HG03565 (cell line): Measurements from ENCODE around the gene IFT52.
"Not testable (repeated sequence)": the region's sequence is repeated elsewhere in the genome, so short reads cannot be mapped to it uniquely, and the experiment has no call there.

Experiments used
- ATAC-seq: cut with Tn5 transposase; IDR thresholded peaks from one replicate; pipeline ENCODE4 v1.9.1; 2021; ENCODE audit warnings: mild to moderate bottlenecking, moderate library complexity; ENCODE audit not compliant: unreplicated experiment

The IFT52 gene

DNA sequence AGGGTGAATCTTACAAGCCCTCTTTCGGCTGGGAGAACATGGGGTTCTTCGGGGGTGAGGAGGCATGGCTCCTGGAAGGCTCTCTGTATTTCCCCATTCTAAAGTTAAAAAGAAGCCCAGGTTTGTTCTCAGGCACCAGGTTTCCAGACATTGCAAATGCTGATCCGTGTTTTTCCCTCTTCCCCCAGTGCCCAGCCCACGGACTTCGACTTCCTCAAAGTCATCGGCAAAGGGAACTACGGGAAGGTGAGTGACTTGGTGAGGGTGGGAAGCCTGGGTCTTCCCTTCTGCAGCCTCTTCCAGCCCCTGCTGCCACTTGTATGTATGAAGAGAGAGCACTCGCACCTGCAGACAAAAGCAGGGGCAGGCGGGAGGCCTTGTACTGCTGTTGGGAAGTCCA is 23.3 kb upstream of the IFT52 start:
- ATAC-seq = no peak

DNA sequence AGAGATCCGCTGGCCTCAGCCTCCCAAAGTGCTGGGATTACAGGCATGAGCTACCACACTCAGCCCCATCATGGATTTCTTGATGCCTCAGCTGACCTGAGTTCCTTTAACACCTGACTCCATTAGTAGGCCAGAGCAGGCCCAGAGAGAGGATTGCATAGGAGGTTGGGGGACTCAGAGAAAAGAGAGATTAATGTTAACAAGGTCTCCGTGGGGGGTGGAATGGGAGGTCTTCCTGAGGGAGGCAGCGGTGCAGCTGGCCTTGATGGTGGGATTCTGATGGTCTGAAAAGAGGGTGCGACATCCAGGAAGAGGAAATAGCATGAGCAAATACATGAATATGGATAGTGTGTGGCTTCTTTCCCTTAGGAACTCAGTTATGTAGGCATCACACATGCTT is 22.0 kb upstream of the IFT52 start:
- ATAC-seq = no peak

DNA sequence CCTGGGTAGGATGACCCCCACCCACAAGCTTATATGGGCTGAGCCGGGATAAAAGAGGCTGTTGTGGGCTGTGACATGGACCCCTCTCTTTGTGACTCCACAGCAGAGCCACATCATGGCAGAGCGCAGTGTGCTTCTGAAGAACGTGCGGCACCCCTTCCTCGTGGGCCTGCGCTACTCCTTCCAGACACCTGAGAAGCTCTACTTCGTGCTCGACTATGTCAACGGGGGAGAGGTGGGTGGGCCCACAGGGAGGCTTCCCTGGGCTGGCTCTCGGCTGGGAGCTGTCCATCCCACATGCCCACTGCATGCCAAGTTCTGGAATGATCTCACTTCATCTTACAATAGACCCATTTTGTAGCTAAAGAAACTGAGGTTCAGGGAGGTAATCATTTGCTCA is 21.5 kb upstream of the IFT52 start:
- ATAC-seq = no peak

DNA sequence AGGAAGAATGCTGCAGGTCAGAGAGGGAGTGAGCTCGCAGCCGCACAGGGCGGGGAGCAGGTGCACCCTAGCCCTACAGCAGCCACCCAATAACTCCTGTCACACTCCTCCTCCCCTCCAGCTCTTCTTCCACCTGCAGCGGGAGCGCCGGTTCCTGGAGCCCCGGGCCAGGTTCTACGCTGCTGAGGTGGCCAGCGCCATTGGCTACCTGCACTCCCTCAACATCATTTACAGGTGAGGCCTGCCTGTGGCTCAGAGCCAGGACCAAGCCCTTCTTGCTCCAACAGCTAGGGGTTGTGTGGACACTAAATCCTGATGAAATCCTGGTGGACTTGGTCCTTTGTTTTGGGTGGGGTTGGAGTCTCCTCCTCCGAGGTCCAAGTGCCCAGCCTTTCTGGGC is 20.2 kb upstream of the IFT52 start:
- ATAC-seq = no peak

DNA sequence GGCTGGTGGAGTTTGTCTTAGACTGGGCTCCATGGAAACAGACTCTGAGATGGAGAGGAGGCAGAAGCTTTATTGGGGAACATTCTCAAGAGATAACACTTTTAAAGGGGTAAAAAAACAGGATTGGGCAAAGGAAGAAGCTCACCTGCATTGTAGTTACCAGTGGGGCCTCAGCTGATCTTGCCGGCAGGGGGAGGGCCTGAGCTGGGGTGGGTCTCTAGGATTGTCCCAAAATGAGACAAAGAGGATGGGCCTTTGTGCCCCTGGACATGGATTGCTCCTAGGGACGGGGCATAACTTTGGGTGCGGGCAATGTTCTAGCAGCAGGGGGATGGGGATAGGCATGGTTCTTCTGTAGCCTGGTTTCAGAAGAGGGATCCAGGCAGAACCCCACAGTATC is 19.4 kb upstream of the IFT52 start:
- ATAC-seq = no peak

DNA sequence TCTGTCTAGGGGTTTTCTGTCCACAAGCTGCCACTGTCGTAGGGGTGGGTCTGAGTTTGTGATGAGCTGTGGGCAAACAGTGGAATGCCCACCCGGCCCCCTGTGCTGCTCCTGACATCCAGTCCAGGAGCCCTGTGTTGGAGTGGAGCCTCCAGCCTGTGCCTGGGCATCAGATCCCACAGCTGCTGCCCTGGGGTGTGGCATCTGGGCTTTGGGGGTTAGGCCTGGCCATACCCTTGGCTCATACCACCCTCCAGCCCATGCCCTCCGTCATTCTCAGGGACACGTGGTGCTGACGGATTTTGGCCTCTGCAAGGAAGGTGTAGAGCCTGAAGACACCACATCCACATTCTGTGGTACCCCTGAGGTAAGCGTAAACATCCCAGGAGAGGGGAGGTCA is 19.0 kb upstream of the IFT52 start:
- ATAC-seq = no peak

DNA sequence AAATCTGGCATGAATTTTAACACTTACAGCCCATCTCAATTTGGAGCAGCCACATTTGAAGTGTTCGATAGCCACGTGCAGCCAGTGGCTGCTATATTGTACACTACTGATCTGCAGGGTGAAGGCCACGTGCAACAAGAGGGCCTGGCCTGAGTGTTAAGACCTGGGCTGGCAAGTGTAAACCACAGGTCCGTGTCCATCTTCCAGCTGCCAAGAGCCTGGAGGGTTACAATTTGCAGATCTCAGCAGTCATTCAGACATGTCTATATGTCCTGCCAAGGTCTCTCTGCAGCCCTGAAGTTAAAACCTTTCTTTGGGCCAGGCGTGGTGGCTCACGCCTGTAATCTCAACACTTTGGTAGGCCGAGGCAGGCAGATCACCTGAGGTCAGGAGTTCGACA is 17.8 kb upstream of the IFT52 start:
- no peak for ATAC-seq

DNA sequence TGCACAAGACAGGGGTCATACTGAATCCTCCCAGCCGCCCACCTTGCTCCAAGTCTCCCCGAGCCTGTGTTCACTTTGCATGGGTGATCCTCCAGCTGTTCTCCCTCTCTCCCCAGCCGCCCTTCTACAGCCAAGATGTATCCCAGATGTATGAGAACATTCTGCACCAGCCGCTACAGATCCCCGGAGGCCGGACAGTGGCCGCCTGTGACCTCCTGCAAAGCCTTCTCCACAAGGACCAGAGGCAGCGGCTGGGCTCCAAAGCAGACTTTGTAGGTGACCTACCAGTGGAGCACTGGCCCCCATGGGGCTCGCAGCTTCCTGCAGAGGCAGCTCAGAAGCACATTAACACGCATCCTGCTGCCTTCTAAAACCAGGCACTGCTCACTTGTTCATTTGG is 14.6 kb upstream of the IFT52 start:
- ATAC-seq = no peak

DNA sequence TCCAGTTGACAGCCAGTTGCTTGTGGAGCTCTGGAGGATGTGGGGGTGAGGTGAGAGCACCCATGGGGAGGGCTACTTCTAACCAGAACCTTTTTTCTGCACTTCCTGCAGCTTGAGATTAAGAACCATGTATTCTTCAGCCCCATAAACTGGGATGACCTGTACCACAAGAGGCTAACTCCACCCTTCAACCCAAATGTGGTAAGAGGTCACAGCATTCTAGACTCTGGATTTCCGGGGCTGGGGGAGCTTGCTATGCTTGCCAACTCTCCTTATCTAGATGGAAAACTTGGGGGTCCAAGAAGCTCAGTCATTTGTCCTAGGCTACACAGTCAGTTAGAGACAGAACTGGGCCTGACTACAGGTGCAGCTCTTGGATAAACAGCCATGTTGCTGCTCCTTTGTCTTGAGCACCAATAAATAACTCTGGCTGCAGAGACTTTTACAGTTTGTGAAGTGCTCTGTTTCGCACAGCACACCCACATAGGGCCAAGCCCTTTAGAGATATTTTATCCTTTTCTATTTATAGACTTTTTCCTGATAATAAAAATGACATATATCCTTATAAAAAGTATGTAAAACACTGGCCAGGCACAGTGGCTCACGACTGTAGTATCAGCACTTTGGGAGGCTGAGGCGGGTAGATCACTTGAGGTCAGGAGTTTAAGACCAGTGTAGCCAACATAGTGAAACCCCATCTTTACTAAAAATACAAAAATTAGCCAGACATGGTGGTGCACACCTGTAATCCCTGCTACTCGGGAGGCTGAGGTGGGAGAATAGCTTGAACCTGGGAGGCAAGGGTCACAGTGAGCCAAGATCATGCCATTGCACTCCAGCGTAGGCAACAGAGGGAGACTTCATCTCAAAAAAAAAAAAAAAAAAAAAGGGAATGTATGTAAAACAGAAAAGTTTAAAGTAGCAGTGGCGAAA is 10.6 kb upstream of the IFT52 start:
- no peak for ATAC-seq

DNA sequence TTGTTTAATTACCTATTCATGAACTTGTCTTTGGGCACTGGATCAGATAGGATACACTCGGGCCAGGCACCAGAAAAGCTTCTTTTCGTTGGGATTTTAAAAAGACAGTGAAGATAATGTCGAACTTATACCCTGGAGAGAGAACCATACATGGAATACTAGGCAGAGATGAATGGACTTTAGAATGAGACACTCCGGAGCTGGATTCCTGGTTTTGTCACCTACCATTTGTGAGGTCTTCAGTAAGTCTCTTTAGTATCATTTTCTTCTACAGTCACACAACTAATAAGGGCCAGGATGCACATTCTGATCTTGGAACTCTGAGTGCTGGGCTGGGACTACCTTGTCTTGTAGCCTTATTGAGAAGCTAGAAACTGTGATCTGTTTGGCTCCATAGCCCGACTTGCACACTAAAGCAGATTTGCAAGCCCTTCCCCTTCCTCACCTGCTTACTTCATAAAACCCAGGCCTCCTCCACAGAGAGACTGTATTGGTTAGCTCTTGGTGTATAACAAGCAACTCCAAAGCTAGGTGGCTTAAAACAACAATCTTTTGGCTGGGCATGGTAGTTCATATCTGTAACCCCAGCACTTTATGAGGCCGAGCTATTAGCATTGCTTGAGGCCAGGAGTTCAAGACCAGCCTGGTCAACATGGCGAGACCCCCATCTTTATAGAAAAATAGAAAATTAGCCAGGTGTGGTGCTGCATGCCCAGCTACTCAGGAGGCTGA is 7.4 kb upstream of the IFT52 start:
- no peak for ATAC-seq

DNA sequence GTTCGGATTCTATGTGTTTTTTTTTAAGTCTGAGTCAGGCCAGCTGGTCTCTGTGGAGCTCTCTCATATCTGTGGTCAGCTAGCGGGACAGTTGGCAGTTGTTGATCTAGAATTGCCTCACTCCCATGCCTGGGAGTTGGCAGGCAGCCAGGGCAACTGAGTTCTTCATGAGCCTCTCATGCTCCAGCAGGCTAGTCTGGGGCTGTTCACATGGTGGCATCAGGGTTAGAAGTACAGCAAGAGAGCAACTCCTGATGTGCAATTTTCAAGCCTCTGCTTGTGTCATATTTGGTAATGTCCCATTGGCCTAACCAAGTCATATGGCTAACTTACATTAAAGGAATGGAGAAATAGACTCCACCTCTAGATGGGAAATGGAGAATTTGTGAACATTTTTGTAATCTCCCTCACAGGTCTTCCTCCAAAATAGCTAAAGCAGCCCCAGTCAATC is 6.7 kb upstream of the IFT52 start:
- ATAC-seq = no peak

DNA sequence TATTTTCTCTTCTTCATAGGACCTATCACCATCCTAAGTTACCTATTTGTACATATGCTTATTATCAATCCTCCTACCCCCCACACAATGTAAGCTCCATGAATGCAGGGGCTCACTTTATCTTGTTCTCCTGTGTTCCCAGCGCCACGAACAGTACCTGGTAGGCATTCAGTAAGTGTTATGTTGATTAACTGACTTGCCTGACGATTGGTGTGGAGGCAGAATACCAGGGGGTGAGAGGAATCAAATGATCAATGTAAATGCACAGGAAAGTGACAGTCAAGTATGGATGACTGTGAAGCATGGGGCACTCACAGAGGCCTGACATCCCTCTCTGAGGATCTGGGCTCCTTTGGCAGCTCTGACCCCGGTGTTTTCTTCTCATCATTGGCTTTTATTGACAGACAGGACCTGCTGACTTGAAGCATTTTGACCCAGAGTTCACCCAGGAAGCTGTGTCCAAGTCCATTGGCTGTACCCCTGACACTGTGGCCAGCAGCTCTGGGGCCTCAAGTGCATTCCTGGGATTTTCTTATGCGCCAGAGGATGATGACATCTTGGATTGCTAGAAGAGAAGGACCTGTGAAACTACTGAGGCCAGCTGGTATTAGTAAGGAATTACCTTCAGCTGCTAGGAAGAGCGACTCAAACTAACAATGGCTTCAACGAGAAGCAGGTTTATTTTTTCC is 6.1 kb upstream of the IFT52 start:
- no peak for ATAC-seq

DNA sequence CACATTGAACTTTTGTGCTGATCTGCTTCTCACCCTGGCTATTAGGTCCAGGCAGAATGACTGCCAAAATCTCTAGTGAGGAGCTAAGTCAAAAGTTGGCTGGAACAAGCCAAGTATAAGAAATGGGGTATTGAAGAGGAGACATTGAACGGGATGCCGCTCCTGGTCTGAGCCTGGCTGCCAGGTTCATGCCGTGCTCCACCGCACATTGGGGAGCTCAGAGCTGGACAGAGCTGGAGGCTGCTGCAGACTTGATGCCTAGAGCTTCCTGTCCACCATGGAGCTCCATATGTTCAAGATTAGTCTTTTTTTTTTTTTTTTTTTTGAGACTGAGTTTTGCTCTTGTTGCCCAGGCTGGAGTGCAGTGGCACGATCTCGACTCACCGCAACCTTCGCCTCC is 4.1 kb upstream of the IFT52 start:
- no peak for ATAC-seq

DNA sequence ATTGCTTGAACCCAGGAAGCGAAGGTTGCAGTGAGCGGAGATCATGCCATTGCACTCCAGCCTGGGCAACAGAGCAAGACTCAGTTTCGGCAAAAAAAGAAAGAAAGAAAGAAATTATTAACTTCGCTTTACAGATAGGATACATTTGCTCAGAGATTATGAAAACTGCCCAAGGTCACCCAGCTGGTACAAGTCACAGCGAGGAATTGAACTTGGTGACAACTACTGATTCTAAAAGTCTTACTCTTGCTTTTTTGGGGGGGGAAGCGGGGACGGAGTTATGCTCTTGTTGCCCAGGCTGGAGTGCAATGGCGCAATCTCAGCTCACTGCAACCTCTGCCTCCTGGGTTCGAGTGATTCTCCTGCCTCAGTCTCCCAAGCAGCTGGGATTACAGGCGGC is 2.2 kb upstream of the IFT52 start:
- ATAC-seq = not testable (repeated sequence)

DNA sequence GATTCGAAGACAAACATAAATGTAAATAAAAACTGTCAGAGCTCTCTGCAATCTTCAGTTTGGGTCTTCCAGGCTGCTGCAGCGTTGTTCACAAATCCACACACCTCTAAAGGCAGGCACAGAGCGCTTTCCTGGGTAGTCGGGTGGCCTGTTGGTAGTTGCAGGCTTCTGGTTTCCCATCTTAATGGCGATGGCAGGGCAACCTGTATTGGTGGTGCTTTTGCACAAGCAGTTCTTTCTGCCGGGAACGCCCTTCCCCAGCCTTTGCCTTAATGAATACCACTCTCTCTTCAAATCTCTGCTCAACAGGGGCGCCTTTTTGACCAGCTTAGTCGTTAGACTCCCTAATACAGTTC is 723 bp upstream of the IFT52 start:
- ATAC-seq = no peak

DNA sequence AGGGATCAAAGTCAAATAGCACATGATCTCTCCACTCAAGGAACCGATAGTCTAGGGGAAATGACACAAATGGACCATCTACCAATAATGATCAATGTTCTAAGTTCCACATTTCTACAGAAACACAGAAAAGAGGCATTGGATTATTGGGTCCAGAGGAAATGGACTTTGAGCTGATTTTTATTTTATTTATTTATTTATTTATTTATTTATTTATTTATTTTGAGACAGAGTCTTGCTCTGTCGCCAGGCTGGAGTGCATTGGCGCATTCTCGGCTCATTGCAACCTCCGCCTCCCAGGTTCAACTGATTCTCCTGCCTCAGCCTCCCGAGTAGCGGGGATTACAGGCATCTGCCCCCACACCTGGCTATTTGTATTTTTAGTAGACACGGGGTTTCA is 11.2 kb downstream of the IFT52 start:
- ATAC-seq = not testable (repeated sequence)

DNA sequence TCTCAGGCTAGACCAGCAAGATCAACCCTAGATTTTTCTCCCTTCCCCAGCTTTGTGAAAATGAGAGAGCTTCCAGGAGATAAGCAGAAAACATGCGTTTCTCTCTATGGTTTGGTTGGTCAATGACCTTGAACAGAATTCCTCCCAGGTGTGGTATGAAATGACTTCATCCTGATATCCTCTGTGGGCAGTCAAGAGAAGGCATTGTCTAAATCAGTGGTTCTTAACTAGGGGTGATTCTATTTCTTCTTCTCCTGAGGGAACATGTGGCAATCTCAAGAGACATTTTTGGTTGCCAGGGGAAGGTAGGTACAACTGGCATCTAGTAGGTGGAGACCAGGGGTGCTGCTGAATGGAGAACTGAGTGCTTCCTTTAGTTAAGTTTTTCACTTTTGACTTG is 12.4 kb downstream of the IFT52 start:
- no peak for ATAC-seq

DNA sequence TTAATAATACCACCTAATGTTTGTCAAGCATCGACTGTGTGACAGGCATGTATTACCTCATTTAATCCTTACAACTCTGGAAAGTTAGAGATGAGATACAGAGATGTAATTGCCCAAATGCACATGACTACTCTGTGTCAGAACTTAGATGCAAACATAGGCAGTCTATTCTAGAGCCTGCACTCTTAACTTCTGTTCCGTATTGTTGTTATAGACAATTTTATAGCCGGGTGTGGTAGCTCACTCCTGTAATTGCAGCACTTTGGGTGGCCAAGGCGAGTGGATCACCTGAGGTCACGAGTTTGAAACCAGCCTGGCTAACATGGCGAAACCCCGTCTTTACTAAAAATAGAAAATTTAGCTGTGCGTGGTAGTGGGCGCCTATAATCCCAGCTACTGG is 15.0 kb downstream of the IFT52 start:
- ATAC-seq = no peak

DNA sequence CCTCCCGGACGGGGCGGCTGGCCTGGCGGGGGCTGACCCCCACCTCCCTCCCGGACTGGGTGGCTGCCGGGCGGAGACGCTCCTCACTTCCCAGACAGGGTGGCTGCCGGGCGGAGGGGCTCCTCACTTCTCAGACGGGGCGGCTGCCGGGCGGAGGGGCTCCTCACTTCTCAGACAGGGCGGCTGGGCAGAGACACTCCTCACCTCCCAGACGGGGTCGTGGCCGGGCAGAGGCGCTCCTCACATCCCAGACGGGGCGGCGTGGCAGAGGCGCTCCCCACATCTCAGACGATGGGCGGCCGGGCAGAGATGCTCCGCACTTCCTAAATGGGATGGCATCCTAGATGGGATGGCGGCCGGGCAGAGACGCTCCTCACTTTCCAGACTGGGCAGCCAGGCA is 16.5 kb downstream of the IFT52 start:
- ATAC-seq = not testable (repeated sequence)

DNA sequence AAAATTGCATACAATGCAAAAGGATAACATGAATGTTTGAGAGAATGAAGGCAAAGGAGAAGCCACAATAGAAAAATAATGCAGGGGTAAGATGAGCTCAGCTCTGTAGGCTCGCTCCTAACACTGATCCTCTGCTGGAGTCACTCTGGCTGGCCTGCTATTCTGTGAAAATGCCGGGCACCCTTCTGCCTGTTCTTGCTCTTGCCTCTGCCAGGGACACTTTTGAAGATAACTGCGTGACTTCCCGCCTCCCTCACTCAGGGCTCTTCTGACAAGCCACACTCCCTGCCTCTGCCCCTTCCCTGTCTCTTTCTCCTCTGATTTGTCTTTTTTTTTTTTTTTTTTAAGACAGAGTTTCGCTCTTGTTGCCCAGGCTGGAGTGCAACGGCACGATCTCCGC is 40.9 kb downstream of the IFT52 start:
- ATAC-seq = no peak

DNA sequence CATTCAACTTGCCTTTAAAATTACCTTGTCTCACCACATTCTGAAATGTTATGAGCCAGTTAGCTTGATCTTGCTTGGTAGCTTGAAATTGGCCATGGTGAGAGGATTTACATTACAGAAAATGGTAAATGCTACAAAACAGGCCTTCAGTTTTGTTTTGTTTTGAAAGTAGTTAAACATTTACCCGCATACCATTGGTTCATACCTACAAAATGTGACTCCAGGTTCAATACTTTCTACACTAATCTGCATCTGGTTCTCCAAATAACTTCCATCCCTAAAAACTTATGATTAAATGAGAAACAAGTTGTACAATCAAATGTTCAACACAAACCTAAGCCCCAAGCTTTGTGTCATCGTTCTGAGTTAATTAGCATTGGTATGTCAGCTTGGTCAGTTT is 45.7 kb downstream of the IFT52 start:
- ATAC-seq = no peak

DNA sequence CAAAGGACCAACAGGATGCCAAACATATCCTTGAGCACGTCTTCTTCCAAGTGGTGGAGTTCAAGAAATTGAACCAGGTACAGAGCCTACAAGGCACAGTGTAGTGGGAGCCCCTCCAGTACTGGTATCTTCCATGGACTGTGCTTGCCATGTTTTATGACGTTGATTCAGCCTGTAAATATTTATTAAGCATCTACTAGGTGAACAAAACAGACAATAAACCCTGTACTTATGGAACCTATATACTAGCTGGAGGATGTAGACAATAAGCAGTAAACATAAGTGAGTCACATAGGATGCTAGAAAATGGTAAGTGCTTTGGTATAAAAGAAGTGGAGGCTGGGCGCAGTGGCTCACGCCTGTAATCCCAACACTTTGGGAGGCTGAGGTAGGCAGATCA is 51.8 kb downstream of the IFT52 start:
- no peak for ATAC-seq
